Endodermal cell (in vitro differentiated cells): ENCODE results near the gene SMG6. TPM values are rescaled to one million over a fixed set of nuclear protein-coding genes. Genes with fewer than 3 reads are reported as not detected.
A peak's percentile ranks its signal among the peaks of the same experiment; 100 is the strongest.

Experiments used
- DNase-seq: peaks from one replicate; pipeline ENCODE4 v3.0.0-alpha.2; 2017
- H3K27ac ChIP-seq: 2 replicates; pipeline ENCODE4 v1.5.1; 2013; ENCODE audit warnings: mild to moderate bottlenecking, low read depth, low read length, moderate library complexity
- H3K27me3 ChIP-seq: 2 replicates; pipeline ENCODE4 v1.6.1; 2013; ENCODE audit warnings: mild to moderate bottlenecking, low read length, moderate library complexity; ENCODE audit not compliant: insufficient read depth, control insufficient read depth, poor library complexity, severe bottlenecking
- H3K36me3 ChIP-seq: 2 replicates; pipeline ENCODE4 v1.7.0; 2013; ENCODE audit warnings: mild to moderate bottlenecking, low read length, moderate library complexity; ENCODE audit not compliant: control insufficient read depth, insufficient read depth
- H3K4me1 ChIP-seq: one replicate; pipeline ENCODE4 v1.7.0; 2013; ENCODE audit warnings: low read length; ENCODE audit not compliant: control insufficient read depth, insufficient read depth
- H3K4me3 ChIP-seq: 2 replicates; pipeline ENCODE4 v1.5.1; 2013; ENCODE audit warnings: mild to moderate bottlenecking, low read length, moderate library complexity
- H3K9ac ChIP-seq: 2 replicates; pipeline ENCODE4 v1.6.1; 2013; ENCODE audit warnings: mild to moderate bottlenecking, low read length, moderate library complexity; ENCODE audit not compliant: poor library complexity, severe bottlenecking; ENCODE audit errors: extremely low read depth
- H3K9me3 ChIP-seq: 2 replicates; pipeline ENCODE4 v1.6.1; 2013; ENCODE audit warnings: mild to moderate bottlenecking, low read length, moderate library complexity; ENCODE audit not compliant: control insufficient read depth
- H3K27ac Mint-ChIP-seq: 2 replicates; pipeline ENCODE4 v1.8.0; 2020; ENCODE audit warnings: mixed read lengths
- H3K27me3 Mint-ChIP-seq: 2 replicates; pipeline ENCODE4 v1.8.0; 2021; ENCODE audit warnings: mild to moderate bottlenecking, mixed read lengths; ENCODE audit not compliant: insufficient read depth
- H3K36me3 Mint-ChIP-seq: 2 replicates; pipeline ENCODE4 v1.8.0; 2020; ENCODE audit warnings: low read depth, mixed read lengths
- H3K4me1 Mint-ChIP-seq: 2 replicates; pipeline ENCODE4 v1.8.0; 2020; ENCODE audit warnings: mixed read lengths
- H3K4me3 Mint-ChIP-seq: 2 replicates; pipeline ENCODE4 v1.8.0; 2020; ENCODE audit warnings: mild to moderate bottlenecking, moderate library complexity, mixed read lengths
- H3K9me3 Mint-ChIP-seq: 2 replicates; pipeline ENCODE4 v1.8.0; 2020; ENCODE audit warnings: mild to moderate bottlenecking, mixed read lengths
- WGBS, 2 experiments: methylation state at CpG; one replicate each; pipeline versions ENCODE4 v1.1.5 to v1.1.7; 2013; ENCODE audit warnings: missing lambda C conversion rate in 2 of 2, mixed read lengths in 1 of 2; ENCODE audit not compliant: insufficient coverage in 1 of 2, insufficient read length in 1 of 2; 5-methylcytosine and 5-hydroxymethylcytosine counted together
- total RNA-seq, 2 donors: library from RNA; stranded (reverse); fragmentation: NEBNext Ultra II Directional in 1 of 2; extraction: Animal tissue kit (Norgen Biotek cat#: 25700) in 1 of 2; gene quantifications; 2 replicates in 1 of 2; 3 replicates in 1 of 2; pipeline ENCODE4 v1.2.1, GENCODE V29; 2021
- TF ChIP-seq, protein P1 (sequence below): fragments of 200-600 bp; sonication (generic); conservative IDR thresholded peaks from 2 replicates; pipeline ENCODE4 v1.5.0; 2021; ENCODE audit warnings: antibody characterized with exemption, mild to moderate bottlenecking

The SMG6 gene
- total RNA-seq, 2 donors from 2014 or later = 44.3 to 56.7 TPM

DNA sequence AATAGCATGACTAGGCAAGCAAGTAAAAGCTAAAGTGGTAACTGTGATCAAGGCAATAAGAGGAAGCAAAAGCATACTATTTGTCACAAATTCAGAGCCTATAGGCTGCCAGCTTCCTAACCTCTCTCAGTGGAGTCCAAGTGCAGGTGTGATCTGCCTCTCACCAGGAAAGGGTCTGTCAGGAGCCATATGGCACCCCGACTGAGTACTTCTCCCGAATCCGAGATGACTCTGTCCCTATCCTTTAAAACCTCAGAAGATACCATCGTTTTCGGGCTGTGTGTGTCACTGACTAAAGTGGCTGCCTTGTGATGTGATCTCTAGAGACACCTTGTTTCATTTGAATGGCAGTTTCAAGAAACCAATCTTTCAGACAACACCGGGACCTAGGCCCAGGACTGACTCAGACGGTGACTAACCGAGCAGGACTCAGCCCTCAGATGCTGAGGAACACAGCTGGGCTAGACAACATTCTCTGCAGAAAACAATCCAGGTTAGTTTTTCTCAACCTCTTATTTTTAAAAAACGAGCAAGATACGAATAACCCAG, 63.6 kb downstream of the SMG6 start:
- Histone ChIP-seq H3K9me3 (no peaks in the 10 kb centered on the region), H3K27ac (no peak overlapping the region), H3K9ac (no peak overlapping the region), H3K4me1 (peaks cover 24% of the 10 kb centered on the region), H3K27me3 (no peaks in the 10 kb centered on the region), H3K36me3 (peaks cover 71% of the 10 kb centered on the region), H3K4me3 (no peak overlapping the region)
- H3K36me3 Mint-ChIP-seq = peaks cover 44% of the 10 kb centered on the region
- peak; percentile 59 for DNase-seq
- no peak overlapping the region for H3K4me3 Mint-ChIP-seq
- no peaks in the 10 kb centered on the region for H3K9me3 Mint-ChIP-seq
- TF ChIP-seq, protein P1, sequence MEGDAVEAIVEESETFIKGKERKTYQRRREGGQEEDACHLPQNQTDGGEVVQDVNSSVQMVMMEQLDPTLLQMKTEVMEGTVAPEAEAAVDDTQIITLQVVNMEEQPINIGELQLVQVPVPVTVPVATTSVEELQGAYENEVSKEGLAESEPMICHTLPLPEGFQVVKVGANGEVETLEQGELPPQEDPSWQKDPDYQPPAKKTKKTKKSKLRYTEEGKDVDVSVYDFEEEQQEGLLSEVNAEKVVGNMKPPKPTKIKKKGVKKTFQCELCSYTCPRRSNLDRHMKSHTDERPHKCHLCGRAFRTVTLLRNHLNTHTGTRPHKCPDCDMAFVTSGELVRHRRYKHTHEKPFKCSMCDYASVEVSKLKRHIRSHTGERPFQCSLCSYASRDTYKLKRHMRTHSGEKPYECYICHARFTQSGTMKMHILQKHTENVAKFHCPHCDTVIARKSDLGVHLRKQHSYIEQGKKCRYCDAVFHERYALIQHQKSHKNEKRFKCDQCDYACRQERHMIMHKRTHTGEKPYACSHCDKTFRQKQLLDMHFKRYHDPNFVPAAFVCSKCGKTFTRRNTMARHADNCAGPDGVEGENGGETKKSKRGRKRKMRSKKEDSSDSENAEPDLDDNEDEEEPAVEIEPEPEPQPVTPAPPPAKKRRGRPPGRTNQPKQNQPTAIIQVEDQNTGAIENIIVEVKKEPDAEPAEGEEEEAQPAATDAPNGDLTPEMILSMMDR = no peak
- peaks cover 32% of the 10 kb centered on the region for H3K4me1 Mint-ChIP-seq
- no peaks in the 10 kb centered on the region for H3K27me3 Mint-ChIP-seq
- H3K27ac Mint-ChIP-seq = peak overlapping the region; percentile 50
- WGBS, 2 experiments = 85% methylated on average over 6 to 10 of the region's 10 CpGs

DNA sequence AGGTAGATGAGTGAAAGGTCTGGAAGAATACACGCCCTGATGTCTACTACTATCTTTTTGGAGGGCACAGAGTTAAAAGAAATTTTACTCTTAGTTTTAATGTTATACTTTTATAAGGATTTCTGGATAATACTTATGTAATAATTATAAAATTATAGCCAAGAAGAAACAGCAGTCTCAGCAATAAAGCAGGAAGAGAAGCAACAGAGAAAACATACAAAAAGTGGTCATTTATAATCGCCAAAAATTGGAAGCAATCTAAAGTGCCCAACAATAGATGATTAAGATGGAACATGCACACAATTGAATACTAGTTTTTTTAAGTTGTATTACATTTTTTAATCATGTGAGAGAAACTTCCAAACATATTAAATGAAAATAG, 64.4 kb downstream of the SMG6 start:
- Mint-ChIP-seq H3K4me3 (no peak overlapping the region), H3K36me3 (peaks cover 41% of the 10 kb centered on the region), H3K9me3 (no peaks in the 10 kb centered on the region), H3K4me1 (peaks cover 32% of the 10 kb centered on the region), H3K27ac (no peak overlapping the region), H3K27me3 (no peaks in the 10 kb centered on the region)
- Histone ChIP-seq H3K9me3 (no peaks in the 10 kb centered on the region), H3K9ac (no peak overlapping the region), H3K4me3 (no peak overlapping the region), H3K27ac (no peak overlapping the region), H3K27me3 (no peaks in the 10 kb centered on the region), H3K36me3 (peaks cover 68% of the 10 kb centered on the region), H3K4me1 (peaks cover 24% of the 10 kb centered on the region)
- DNase-seq = no peak
- TF ChIP-seq, protein P1 = no peak
- WGBS, 2 experiments = 97 to 100% methylated on average over 1 to 2 of the region's 2 CpGs

DNA sequence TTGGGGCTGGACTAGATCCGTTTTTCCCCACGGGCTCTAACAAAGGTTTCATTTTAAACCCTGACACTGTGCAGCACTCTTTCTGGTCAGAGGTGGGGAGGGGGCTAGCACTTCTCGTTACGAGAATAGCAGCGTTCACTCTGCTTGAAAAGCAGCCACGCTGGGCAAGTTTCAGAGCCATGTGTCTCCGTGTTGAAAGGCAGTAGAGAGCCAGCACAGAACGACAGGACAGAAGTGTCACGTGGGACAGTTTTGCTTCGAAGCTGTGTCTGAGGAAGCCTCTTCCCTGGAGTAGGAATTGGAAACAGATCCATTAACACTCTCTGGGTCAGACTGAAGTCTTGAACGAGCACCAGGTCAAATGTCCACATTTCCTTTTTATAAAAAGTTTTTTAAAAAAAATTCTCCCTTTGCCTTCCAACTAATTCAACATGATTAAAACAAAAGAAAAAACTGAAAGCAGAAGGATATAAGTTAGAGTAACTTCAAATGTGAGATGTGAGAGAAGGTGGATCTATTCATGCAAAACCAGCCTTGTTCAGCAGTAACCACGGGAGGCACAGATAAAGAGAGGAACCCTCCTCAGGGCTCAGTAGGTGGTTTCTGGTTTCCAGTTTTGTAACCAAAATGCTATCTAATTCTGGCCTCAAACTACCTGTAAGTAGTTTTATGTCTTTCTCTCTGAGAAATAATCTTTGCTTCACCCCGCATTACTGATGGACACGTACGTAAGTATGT, 65.0 kb downstream of the SMG6 start:
- DNase-seq = no peak
- no peak overlapping the region for H3K9ac ChIP-seq

More for the DNA sequence above, 65.0 kb downstream of the SMG6 start:
- no peak overlapping the region for H3K27ac Mint-ChIP-seq
- H3K4me1 ChIP-seq = peaks cover 24% of the 10 kb centered on the region
- no peak overlapping the region for H3K27ac ChIP-seq
- H3K36me3 Mint-ChIP-seq = peaks cover 41% of the 10 kb centered on the region
- no peaks in the 10 kb centered on the region for H3K9me3 ChIP-seq
- TF ChIP-seq, protein P1 = no peak
- no peak overlapping the region for H3K4me3 Mint-ChIP-seq
- no peak overlapping the region for H3K4me3 ChIP-seq
- 70 to 82% methylated on average over 8 to 15 of the region's 15 CpGs for WGBS, 2 experiments
- H3K36me3 ChIP-seq = peaks cover 66% of the 10 kb centered on the region
- H3K27me3 Mint-ChIP-seq = no peaks in the 10 kb centered on the region
- H3K9me3 Mint-ChIP-seq = no peaks in the 10 kb centered on the region
- H3K27me3 ChIP-seq = no peaks in the 10 kb centered on the region
- H3K4me1 Mint-ChIP-seq = peaks cover 32% of the 10 kb centered on the region
